Measurements from ENCODE around the gene OR6C4.
"Not testable (repeated sequence)": the region's sequence is repeated elsewhere in the genome, so short reads cannot be mapped to it uniquely, and the experiment has no call there.

OR6C4 gene

DNA sequence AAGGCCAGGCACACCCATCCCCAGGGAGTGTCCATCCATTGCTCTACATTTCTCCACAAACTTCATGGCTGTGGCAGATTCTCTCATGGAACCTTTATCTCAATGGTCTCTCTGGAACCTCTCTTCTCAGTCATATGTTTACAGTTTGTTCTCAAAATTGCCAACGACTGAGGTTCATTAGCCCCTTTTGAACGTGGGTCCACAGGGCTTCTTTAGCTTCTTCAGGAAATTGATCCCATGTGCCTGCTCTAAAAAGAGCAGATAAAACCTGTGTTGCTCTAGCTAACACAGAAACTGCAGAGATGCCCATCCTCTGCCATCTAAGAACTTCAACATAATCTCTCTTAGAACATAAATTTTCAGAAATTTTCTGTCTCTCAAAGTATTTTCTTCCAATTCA, at the start of gene OR6C4:
Gene OR6C4, plus strand, starts transcription at position 301 of the 400 bp plus-strand sequence. CDS start 1,625 bp downstream, outside the sequence.
- DNase-seq: no peak

DNA sequence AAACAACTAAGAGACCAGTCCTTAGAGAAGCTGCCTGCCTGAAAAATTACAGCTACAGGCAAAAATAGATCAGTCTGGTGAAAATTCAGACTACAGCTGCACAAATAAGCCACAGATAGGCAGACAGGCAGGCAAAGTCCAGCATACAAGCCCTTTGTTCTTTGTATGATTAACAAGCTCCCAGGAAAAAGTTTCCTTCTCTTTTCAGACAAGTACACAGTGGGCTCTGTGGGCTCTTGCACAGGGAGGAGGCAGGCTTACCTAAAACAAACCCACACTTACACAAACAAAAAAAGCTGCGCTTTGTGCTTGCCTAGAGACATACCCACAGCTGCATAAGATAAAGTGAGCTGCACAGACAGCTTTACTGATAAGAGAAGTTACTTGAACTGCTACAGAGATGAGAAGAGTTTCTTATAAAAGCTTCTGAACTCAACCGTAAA, 49.6 kb upstream of the OR6C4 start:
- DNase-seq: no peak

DNA sequence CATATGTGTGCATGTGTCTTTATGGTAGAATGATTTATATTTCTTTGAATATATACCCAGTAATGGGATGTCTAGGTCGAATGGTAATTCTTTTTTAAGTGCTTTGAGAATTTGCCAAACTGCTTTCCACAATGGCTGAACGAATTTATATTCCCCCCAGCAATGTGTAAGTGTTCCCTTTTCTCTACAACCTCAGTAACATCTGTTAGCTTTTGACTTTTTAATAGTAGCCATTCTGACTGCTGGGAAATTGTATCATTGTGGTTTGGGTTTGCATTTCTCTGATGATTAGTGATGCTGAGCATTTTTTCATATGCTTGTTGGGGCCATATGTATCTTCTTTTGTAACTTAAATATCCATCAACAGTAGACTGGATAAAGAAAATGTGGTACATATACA, 47.8 kb upstream of the OR6C4 start:
- DNase-seq: no peak

DNA sequence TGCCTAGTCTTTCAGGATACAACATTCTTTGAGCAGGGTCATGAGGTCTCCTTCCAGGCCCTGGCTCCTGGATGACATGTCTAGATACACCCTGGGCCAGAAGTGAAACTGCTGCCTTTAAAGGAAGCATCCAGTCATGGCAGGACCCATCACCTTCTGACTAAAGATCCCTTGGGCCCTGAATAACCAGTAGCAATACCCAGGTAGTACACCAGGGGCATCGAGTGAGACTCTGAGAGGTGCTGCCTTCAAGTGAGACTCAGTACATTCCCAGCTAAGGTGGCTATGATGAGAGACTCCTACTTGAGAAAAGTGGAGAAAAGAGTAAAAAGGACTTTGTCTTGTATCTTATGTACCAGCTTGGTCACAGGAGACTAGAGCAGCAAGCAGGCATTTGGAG, 33.7 kb upstream of the OR6C4 start:
- no peak for DNase-seq

DNA sequence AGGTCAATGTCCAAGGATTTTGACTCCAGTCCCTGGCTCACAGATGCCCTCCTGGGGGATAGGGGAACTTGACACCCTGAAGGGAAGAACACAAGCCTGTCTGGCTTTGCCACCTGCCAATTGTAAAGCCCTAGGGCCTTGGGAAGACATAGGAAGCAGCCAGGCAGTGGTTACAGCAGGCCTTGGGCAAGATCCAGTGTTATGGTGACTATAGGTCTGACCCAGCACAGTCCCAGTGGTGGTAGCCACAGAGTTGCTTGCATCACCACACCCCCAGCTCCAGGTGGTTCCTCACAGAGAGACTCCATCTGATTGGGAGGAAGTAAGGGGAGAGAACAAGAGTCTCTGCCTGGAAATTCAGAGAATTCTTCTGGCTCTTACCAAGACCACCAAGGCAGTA, 33.0 kb upstream of the OR6C4 start:
- no peak for DNase-seq

DNA sequence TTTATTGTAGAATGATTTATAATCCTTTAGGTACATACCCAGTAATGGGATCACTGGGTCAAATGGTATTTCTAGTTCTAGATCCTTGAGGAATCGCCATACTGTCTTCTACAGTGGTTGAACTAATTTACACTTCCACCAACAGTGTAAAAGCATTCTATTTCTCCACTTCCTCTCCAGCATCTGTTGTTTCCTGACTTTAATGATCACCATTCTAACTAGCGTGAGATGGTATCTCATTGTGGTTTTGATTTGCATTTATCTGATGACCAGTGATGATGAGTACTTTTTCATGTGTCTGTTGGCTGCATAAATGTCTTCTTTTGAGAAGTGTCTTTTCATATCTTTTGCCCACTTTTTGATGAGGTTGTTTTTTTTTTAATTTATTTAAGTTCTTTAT, 1.2 kb upstream of the OR6C4 start:
- not testable (repeated sequence) for DNase-seq

DNA sequence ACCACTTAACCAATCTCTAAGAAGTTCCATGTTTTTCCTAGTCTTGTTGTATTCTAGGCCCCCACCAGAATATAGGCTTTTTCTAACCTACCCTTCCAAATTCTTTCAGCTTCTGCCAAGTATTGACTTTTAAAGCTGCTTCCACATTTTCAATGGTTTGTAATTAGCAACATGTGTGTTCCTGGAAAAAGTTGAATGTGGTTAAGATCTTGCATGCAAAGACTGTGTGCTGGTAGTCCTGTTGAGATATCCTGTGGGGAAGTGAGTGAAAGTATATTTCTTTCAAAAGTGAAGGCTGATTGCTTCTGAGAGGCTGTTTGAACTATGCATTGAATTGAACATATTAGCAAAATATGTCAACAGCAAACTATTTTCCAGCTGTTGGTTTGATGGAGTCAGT, 646 bp upstream of the OR6C4 start:
- no peak for DNase-seq

DNA sequence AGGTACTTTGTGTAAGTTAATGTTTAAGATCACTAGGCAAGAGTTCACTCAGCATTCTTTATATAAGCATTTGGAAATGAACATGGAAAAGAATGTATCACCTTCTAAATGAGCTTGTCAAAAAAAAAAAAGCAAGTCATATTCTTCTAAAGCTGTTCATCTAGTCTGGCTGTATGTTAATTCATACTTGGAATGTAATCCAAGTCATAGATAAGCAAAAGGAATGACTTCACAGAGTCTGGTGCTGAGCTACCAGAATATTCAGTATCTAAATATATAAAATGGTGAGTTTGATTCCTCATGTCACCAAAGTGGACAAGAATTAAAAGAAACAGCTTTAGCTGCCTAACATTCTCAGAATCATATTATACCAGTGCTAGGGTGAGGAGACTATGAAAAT, 4.9 kb downstream of the OR6C4 start:
- DNase-seq: no peak

DNA sequence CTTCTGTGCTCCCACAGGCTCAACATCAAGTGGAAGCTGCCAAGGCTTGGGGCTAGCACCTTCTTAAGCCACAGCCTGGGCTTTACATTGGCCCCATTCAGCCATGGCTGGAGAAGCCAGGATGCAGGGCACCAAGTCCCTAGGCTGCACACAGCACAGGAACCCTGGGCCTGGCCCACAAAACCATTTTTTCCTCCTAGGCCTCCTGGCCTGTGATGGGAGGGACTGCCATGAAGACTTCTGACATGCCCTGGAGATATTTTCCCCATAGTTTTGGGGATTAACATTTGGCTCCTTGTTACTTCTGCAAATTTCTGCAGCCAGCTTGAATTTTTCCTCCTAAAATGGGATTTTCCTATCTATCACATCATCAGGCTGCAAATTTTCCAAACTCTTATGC, 20.7 kb downstream of the OR6C4 start:
- not testable (repeated sequence) for DNase-seq

DNA sequence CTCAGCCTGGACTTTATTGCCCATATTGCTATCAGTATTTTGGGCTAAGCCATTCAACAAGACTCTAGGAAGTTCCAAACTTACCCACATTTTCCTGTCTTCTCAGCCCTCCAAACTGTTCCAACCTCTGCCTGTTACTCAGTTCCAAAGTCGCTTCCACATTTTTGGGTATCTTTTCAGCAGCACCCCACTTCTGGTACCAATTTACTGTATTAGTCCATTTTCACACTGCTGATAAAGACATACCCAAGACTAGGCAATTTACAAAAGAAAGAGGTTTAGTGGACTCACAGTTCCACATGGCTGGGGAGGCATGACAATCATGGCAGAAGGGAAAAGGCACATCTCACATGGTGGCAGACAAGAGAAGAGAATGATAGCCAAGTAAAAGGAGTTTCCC, 21.3 kb downstream of the OR6C4 start:
- not testable (repeated sequence) for DNase-seq

DNA sequence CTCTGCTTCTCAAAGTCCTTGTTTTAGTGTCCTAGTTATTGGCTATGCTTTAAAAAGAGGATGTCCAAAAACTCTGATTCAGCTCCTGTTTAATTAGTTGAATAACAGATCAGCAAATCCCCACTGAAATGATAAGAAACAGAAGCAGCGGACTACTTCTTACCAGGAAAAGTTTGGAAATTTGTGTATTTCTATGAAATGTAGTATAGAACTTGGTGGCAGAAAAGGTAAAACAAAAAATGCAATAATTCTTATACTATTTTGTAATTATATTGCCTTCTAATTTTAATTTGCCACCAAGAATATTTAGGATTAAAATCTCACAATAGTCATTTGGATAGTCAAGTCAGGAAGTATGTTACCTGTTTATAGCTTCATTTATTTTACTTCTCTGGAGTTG, 22.8 kb downstream of the OR6C4 start, which contains the start of gene OR2AP1:
Gene OR2AP1, plus strand, starts transcription at position 301 of the 400 bp plus-strand sequence. CDS start 1,947 bp downstream, outside the sequence.
- no peak for DNase-seq

DNA sequence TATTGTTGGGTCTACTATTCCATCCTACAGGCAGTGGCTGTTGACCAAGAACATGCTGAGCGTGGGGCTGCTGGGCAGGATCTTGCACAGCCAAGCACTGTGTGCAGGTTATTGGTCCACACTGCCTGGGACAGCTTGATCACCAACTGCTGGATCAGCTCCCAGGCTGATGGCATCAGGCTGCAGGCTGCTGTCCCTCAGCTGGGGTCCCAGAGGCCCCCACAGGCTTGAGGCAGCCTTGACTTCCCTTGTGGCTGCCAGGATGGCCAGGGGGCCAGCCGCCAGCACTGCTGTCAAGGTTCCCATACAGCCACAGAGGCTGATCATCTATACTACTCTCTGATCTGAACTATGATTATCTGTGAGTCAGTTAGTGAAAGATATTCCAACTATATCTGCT, 32.7 kb downstream of the OR6C4 start:
- DNase-seq: no peak

DNA sequence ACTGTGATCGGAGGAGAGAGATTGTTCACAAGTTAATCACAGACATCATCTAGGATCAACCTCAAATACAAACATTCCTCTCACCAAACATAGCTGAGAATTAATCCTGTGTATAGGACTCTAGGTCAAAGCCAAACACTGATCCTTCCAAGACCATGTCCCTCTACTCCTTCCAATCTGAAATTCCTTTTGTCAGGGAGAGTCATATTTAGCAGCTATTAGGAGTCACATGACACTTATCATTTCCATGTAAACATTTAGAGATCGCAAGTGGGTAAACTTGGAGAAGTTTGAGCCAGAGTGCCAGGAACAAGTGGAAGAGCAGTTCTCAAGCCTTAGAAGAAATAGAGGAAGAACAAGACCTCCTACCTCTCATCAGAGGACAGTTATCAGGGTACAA, 36.4 kb downstream of the OR6C4 start:
- no peak for DNase-seq

DNA sequence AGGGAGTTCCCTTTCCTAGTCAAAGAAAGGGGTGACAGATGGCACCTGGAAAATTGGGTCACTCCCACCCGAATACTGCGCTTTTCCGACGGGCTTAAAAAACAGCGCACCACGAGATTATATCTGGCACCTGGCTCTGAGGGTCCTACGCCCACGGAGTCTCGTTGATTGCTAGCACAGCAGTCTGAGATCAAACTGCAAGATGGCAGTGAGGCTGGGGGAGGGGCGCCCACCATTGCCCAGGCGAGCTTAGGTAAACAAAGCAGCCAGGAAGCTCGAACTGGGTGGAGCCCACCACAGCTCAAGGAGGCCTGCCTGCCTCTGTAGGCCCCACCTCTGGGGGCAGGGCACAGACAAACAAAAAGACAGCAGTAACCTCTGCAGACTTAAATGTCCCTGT, 40.8 kb downstream of the OR6C4 start:
- DNase-seq: not testable (repeated sequence)
